Measurements from ENCODE around the gene WRAP53. TPM values are rescaled to one million over a fixed set of nuclear protein-coding genes. Genes with fewer than 3 reads are reported as not detected.

Gene WRAP53
- total and polyA plus RNA-seq, 2 experiments from 2014 or later, result 7.8 to 12.0 TPM

DNA sequence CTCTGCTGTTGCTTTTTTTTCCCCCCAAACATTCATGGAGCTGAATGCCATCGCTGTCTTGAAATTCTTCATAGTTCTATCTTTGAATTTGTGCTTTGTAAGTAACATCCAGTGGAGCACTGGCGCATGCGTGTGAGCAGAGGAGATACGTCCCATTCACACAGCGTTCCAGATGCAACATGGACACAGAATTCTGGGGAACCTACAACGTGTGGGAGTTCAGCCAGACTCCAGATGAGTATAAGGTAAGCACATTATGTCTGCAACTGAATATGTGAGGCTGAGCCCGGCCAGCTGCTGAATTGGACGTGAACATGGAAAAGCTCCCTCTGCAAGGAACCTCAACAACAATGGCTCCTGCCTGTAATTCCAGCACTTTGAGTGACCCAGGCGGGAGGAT lies 41.8 kb upstream of the WRAP53 start:
- Histone ChIP-seq H3K4me1 (ENCODE audit: insufficient read depth) (peaks cover 3% of the 10 kb centered on the region), H3K36me3 (replicated peaks; ENCODE audit: insufficient read depth, low read depth) (no peaks in the 10 kb centered on the region), H3K79me2 (no peaks in the 10 kb centered on the region), H3K9me3 (ENCODE audit: low read depth) (no peaks in the 10 kb centered on the region), H2AFZ (no peak overlapping the region), H3K27me3 (peaks cover 14% of the 10 kb centered on the region), H4K20me1 (ENCODE audit: insufficient read depth, poor library complexity, severe bottlenecking) (no peaks in the 10 kb centered on the region), H3K4me2 (no peak overlapping the region), H3K4me3 (no peak overlapping the region), H3K9me2 (replicated peaks; ENCODE audit: insufficient read depth) (no peaks in the 10 kb centered on the region), H3K27ac (no peak overlapping the region)
- WGBS (ENCODE audit: low lambda C conversion rate, missing lambda C conversion rate), result 72% methylated on average over 9 of the region's 9 CpGs
- DNase-seq (ENCODE audit: low spot score), result no peak
- TF ChIP-seq, protein P1, sequence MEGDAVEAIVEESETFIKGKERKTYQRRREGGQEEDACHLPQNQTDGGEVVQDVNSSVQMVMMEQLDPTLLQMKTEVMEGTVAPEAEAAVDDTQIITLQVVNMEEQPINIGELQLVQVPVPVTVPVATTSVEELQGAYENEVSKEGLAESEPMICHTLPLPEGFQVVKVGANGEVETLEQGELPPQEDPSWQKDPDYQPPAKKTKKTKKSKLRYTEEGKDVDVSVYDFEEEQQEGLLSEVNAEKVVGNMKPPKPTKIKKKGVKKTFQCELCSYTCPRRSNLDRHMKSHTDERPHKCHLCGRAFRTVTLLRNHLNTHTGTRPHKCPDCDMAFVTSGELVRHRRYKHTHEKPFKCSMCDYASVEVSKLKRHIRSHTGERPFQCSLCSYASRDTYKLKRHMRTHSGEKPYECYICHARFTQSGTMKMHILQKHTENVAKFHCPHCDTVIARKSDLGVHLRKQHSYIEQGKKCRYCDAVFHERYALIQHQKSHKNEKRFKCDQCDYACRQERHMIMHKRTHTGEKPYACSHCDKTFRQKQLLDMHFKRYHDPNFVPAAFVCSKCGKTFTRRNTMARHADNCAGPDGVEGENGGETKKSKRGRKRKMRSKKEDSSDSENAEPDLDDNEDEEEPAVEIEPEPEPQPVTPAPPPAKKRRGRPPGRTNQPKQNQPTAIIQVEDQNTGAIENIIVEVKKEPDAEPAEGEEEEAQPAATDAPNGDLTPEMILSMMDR (IDR thresholded peaks at IDR 0.05; ENCODE audit: poor library complexity), result no peak
- TF ChIP-seq EZH2phosphoT487 (IDR thresholded peaks at IDR 0.05; ENCODE audit: low read depth, severe bottlenecking, unreplicated experiment) (no peak), EZH2 (IDR thresholded peaks at IDR 0.05; ENCODE audit: borderline replicate concordance) (no peak)

DNA sequence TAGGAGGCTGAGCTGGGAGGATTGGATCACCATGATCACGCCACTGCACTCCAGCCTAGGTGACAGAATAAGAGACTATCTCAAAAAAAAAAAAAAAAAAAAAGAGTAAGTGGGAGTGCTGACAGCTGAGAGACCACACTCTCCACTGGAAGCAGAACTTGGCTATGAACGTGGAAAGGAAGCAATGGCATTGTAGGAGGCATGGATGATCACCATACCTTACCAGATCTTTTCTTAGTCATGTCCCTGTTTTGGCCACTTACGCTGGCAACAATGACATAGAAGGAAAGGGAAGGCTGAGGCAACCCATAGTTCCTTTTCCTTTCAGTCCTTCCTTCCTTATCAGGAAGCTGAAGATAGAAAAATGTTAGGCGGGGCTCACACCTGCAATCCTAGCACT lies 41.3 kb upstream of the WRAP53 start:
- Histone ChIP-seq H3K27ac (no peak overlapping the region), H3K9me2 (replicated peaks; ENCODE audit: insufficient read depth) (no peaks in the 10 kb centered on the region), H3K79me2 (no peaks in the 10 kb centered on the region), H3K4me1 (ENCODE audit: insufficient read depth) (peaks cover 5% of the 10 kb centered on the region), H3K4me2 (no peak overlapping the region), H3K36me3 (replicated peaks; ENCODE audit: insufficient read depth, low read depth) (no peaks in the 10 kb centered on the region), H3K9me3 (ENCODE audit: low read depth) (no peaks in the 10 kb centered on the region), H3K4me3 (no peak overlapping the region), H4K20me1 (ENCODE audit: insufficient read depth, poor library complexity, severe bottlenecking) (no peaks in the 10 kb centered on the region), H3K27me3 (peaks cover 19% of the 10 kb centered on the region), H2AFZ (no peak overlapping the region)
- TF ChIP-seq EZH2 (IDR thresholded peaks at IDR 0.05; ENCODE audit: borderline replicate concordance), result no peak
- TF ChIP-seq EZH2phosphoT487 (IDR thresholded peaks at IDR 0.05; ENCODE audit: low read depth, severe bottlenecking, unreplicated experiment), result no peak
- TF ChIP-seq, protein P1 (IDR thresholded peaks at IDR 0.05; ENCODE audit: poor library complexity), result no peak
- no peak for DNase-seq (ENCODE audit: low spot score)
- WGBS (ENCODE audit: low lambda C conversion rate, missing lambda C conversion rate), result 87% methylated on average over 4 of the region's 4 CpGs

DNA sequence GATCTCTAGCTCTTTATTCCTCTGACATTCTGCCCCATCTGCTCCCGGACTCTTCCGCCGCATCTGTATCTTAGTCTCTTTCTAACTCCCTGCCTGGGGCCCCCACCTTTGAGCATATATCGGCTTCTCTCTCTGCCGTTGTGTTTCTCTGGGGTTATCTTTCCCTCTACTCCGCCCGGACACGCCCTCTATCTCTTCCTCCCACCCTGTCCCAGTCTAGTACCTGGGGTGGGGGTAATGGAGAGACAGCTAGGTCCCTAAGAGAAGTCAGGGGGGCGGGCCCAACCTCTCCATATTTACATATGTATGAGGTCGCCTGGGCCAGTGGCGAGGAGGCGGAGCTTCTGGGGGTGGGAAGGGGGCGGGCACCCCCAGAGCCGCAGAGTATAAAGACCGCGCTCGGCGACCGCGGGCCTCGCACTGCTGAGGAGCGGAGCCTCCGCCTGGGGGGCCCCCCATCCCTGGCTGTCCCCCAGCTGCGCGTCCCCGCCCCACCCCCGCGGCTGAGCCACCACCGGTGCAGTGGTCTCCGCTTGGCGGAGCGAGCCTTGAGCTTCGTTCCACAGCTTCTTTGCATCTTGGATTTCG lies 37.7 kb upstream of the WRAP53 start, which contains the start of gene ATP1B2:
Gene ATP1B2, plus strand, starts transcription at position 418 of the 588 bp plus-strand sequence. CDS start 593 bp downstream, outside the sequence.
- WGBS (ENCODE audit: low lambda C conversion rate, missing lambda C conversion rate), result 2% methylated on average over 16 of the region's 34 CpGs
- H3K36me3 ChIP-seq (replicated peaks; ENCODE audit: insufficient read depth, low read depth), result no peaks in the 10 kb centered on the region
- peak within 1 kb of the TSS; percentile 69 for H2AFZ ChIP-seq
- H3K27me3 ChIP-seq, result peaks cover 33% of the 10 kb centered on the region
- H3K4me2 ChIP-seq, result peak within 1 kb of the TSS; percentile 99
- H3K27ac ChIP-seq, result no peak within 1 kb of the TSS
- no peaks in the 10 kb centered on the region for H3K9me2 ChIP-seq (replicated peaks; ENCODE audit: insufficient read depth)
- H3K9me3 ChIP-seq (ENCODE audit: low read depth), result no peaks in the 10 kb centered on the region
- no peaks in the 10 kb centered on the region for H4K20me1 ChIP-seq (ENCODE audit: insufficient read depth, poor library complexity, severe bottlenecking)
- no peaks in the 10 kb centered on the region for H3K79me2 ChIP-seq
- peaks cover 5% of the 10 kb centered on the region for H3K4me1 ChIP-seq (ENCODE audit: insufficient read depth)
- peak; percentile 88 for DNase-seq (ENCODE audit: low spot score)
- peak within 1 kb of the TSS; percentile 47 for H3K4me3 ChIP-seq
- no peak for TF ChIP-seq EZH2 (IDR thresholded peaks at IDR 0.05; ENCODE audit: borderline replicate concordance)
- TF ChIP-seq, protein P1 (IDR thresholded peaks at IDR 0.05; ENCODE audit: poor library complexity), result no peak
- no peak for TF ChIP-seq EZH2phosphoT487 (IDR thresholded peaks at IDR 0.05; ENCODE audit: low read depth, severe bottlenecking, unreplicated experiment)

All from hepatocyte (in vitro differentiated cells).